ENCODE measurements around the gene UBR2.
"Not testable (repeated sequence)": the region's sequence is repeated elsewhere in the genome, so short reads cannot be mapped to it uniquely, and the experiment has no call there.

Gene UBR2

DNA sequence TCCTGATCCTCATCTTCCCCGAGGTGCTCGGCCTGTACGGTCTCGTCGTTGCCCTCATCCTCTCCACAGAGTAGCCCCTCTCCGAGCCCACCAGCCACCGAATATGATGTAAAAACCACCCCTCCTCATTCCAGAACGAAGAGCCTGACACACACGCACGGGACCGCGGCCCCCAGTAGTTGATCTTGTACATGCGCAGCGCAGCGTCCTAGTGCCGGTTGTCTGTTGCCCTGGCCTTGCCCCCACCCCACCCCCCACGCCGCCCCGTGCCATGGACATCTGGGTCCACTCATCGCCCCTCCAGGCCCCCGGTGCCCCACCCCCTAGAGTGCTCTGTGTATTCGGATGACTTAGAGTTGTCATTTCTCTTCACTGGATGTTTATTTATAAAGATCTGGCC is 163.8 kb downstream of the UBR2 start:
- no peak for DNase-seq (ENCODE audit: low spot score)

DNA sequence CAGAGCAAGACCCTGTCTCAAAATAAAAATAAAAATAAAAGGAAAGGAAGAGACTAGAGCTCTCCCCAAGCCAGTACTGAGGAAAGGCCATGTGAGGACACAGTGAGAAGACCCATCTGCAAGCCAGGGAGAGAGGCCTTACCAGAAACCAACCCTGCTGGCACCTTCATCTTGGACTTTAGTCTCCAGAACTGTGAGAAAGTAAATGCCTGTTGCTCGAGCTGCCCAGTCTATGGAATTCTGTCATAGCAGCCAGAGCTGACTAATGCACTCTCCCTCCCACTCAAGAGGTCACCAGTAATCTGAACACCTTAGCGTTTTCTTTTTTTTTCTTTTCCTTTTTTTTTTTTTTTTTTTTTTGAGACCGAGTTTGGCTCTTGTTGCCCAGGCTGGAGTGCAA is 165.9 kb downstream of the UBR2 start:
- no peak for DNase-seq (ENCODE audit: low spot score)

DNA sequence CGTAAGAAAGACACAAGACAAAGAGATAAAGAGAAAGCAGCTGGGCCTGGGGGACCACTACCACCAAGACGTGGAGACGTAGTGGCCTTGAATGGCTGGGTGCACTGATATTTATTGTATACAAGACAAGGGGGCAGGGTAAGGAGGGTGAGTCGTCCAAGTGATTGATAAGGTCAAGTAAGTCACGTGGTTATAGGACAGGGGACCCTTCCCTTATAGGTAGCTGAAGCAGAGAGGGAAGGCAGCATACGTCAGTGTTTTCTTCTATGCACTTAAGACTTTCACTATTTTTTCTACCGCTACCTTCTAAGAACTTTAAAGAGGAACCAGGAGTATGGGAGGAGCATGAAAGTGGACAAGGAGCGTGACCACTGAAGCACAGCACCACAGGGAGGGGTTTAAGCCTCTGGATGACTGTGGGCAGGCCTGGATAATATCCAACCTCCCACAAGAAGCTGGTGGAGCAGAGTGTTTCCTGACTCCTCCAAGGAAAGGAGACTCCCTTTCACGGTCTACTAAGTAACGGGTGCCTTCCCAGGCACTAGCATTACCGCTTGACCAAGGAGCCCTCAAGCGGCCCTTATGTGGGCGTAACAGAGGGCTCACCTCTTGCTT is 170.1 kb downstream of the UBR2 start:
- DNase-seq (ENCODE audit: low spot score) = not testable (repeated sequence)

DNA sequence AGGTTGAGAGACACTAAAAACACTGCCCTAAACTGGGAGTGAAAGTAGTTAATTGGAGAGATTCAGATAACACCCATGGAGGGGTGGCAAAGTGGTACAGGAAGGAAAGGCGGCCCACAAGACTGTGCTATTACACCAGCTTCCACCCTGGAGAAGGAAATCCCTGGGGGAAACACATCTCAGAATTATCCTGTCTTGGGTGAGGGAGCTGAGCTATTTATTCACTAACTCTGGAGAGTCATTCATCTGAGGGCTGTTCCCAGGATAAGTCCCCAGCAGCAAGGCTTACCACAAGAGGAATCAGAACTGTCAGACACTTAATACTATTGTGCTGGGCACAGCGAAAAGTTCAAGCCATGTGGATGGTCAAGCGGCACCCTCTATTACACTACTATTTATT is 172.1 kb downstream of the UBR2 start:
- no peak for DNase-seq (ENCODE audit: low spot score)

DNA sequence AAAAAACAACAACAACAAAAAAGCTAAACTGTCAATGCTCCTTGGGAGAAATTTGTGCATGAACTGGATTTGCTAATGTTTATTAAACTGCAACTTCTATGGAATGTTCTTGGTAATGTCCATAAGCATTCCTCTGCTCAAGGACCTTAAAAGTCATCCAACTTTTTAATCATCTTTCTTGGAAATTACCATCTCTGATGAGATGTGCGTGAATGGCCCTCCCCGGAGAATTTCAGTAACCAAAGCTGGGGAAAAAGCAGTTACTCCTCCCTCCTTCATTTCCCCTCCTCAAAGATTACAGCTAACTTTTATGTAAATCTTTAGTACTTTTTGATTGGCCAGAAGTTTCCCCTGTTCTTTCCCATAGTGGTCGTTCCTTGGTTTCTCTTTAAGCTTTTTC is 176.9 kb downstream of the UBR2 start:
- no peak for DNase-seq (ENCODE audit: low spot score)

DNA sequence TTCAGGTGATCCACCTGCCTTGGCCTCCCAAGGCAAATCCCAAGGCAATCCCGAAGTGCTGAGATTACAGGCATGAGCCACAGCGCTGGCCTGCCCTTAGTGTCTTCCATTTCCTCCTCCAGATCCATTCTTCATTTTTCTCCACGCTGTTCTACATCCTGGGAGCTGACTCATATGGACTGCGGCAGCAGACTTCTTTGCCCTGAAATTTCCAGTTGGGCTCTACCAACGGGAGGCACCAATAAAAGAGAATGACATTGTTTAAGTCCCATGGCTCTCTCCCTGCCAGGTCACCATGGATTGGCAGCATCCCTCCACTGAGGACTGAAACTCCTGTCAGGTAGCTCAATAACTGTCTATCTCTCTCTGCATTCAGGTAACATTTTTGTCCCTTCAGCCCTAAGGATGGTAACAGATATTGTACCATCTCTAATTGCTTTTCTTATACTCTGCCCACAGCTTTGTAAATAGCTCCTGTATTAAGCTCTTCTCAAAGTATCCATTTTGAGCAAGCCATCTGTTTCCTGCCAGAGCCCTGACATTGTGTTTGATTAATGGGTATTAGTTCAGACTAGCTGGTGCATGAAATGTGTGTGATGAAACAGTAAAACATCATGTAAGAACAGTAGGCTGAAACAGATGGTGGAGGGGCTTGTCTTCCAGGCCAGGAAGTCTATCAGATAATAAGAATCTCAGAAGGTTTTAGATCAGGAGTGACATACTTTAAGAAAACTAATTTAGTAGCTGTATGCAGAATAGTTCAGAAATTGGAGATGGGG is 178.5 kb downstream of the UBR2 start:
- DNase-seq (ENCODE audit: low spot score) = no peak

Data from COLO829 (cell line).